ENCODE measurements around the gene PPY.
"Not testable (repeated sequence)": the region's sequence is repeated elsewhere in the genome, so short reads cannot be mapped to it uniquely, and the experiment has no call there.

The PPY gene

DNA sequence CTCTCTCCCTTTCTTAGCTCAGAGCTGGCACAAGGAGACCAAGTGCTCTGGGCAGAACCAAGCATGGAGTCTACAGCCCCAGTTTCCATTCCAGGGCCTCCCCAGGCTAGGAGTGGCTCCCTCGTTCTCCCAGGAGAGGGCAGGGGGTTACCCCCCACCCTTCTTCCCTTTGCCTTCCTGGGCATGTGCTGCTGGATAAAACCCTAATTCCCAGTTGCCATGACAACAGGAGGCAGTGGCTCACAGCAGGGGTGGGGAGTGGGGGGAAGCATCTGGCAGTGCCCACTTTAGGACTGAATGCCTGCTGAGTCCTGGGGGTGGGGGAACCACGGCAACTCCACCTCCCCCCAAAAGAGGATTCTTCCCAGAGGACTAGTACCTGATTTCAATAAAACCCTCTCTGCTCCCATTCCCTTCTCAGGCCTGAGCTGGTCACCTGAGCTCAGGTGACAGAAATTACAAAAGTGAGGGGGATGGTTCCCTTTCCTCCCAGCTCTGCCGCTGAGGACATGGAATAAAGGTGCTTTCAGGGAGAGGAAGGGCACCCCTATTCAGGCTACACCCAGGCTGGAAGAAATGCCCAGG is 36.8 kb downstream of the PPY start:
- DNase-seq (ENCODE audit: low spot score), result no peak

DNA sequence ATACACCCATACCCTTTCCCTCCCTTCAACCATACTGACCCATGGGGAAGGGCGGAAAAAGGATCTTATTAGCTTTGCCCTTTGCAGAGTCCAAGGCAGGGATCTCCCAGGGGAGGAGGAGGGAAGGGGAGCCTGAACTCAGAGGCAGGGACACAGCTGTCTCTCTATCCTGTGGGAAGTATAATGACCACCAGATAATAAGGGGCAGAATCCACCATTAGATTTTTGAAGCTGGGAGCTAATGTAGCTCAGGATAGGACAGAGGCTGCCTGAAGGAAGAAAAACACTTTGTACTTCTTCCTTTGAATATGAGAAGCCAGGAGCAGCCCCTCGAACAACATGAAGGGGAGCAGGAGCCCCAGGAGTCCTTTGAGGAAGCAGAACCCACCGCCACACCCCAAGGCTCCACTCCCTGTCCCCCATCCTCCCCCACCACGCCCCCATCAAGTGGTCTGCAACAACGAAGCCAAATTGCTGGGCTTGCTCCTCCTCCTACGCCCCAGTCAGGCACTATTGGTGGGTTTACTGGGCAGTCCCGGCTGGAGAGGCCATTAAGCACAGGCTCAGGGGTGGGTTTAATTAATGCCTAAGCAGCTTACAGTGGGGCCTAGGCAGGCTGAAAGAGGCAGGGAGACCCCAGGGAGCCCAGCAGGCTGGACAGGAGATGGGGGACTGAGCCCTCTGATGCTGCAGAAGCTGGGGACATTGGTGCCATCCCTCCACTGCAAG is 40.3 kb downstream of the PPY start:
- no peak for DNase-seq (ENCODE audit: low spot score)

DNA sequence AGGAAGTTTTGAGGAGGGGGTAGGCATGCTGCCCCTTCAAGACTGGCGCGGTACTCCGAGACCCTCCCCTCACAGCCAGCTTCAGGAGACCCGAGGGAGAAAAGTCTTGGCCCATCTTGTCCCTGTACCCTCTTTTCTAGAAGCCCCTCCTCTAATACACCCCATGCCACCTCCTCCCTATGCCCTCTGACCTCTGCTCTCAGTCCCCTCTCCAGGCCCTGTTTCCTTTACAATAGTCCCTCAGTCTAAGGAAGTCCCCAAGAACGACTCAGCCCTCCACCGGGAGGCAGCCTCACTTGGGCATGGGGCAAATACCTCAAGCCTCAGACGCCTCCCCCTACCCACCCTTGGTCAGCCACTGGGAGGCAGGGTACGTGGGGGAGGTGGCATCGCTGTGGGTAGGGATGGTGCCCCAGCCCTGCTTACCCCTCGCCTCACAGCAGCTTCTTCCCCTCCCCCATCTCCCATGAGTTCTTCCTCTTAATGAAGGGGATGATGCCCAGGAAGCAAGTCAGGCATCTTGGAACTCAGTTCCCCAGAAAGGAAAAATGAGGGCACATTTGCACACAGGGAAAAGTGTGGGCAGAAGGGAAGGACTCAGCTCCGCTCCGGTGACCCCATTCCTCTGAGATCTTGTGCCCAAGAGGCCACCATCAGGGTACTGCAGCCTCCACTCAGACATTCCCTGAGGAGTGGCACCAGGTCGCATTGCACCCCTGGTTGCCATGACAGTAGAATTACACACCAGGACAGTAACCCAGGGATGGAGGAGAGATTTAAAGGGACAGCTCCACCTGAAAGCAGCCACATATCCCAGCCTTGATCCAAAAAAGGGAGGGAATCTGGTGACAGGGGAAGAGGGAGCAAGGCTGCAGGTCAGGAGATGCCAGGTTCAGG is 41.2 kb downstream of the PPY start:
- no peak for DNase-seq (ENCODE audit: low spot score)

DNA sequence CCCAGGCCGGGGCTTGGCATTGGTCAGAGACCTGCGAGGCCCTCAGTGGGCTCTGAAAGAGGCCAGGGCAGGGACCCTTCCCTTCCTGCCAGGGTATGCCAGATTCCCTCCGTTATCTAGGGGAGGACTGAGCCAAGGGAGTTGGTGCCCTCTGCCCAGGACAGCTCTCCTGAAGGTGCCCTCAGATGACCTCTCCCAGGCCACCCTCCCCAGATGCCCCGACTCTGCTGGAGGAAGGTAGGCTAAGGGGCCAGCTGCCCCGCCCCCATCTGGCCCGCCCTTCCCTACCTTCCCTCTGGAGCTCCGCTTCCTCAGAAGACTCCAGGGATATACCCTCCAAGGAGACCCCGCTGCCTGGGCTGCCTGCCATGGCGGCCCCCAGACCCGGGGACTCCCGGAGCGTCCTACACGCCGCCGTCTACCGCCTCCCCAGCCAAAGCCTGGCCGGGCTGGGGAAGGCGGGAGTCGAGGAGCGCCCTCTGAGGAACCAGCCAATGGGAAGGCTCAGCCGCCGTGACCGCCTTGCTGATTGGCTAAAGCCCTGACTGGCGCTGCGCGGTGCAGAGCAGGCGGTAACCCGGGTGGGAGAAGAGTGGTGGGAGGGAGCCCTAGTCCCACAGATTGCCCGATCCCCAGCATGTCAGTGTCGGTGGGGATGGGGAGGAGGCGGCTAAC is 42.0 kb downstream of the PPY start:
- DNase-seq (ENCODE audit: low spot score), result peak; percentile 100

DNA sequence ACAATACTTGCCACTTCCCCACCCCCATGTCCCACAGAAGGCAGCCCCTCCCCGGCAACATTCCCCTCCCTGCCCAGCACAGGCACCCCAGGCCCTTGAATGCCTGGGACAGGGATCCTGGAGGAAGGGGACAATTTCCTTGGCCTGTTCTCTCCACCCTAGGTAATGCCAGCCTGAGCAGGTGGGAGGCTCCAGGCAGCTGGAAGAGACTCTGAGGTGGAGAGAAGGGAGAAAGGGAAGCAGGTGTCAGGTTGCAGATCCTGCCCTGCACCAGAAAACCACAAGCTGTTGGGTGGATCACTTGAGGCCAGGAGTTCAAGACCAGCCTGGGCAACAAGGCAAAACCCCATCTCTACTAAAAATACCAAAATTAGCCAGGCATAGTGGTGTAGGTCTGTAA is 43.8 kb downstream of the PPY start:
- DNase-seq (ENCODE audit: low spot score), result no peak

DNA sequence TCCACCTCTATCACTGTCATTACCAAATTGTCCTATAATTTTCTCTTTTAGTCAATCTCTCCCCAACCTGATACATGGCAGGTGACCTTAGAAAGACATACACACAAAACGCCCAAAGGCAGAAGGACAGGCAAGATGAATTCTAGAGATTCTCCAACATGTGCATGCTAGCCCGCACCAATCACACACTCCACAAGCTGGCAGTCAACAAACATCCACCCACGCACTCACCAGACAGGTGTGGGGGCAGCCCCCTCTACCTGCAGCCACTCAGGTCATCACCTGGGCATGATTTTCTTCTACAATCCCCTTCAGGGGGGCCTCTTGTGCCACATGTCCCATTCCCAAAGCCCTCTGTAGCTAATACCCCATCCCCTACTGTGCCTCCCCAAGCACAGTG is 44.4 kb downstream of the PPY start:
- no peak for DNase-seq (ENCODE audit: low spot score)

DNA sequence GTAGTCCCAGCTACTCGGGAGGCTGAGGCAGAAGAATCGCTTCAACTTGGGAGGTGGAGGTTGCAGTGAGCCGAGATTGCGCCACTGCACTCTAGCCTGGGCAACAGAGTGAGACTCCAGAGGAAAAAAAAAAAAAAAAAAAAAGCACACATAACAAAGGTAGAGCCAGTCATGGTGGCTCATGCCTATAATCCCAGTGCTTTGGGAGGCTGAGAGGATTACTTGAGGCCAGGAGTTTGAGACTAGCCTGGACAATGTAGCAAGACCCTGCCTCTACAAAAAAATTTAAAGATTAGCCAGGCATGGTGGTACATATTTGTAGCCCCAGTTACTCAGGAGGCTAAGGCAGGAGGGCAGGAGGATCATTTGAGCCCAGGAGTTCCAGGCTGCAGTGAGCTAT is 47.8 kb downstream of the PPY start:
- DNase-seq (ENCODE audit: low spot score), result not testable (repeated sequence)

DNA sequence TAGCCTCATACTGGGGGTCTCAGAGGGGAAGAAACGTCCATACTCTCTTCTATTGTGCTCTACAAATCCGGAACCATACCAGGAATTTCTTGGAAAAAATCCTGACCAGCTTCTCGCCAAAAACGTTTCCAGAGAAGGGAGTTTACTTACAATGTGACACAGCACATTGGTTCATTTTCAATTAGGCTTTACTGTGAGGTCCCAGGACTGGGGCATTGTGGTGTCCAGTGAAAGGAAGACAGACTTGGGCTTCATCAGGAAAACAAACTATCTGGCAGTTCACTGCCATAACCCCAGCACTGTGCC is 49.7 kb downstream of the PPY start:
- no peak for DNase-seq (ENCODE audit: low spot score)

DNA sequence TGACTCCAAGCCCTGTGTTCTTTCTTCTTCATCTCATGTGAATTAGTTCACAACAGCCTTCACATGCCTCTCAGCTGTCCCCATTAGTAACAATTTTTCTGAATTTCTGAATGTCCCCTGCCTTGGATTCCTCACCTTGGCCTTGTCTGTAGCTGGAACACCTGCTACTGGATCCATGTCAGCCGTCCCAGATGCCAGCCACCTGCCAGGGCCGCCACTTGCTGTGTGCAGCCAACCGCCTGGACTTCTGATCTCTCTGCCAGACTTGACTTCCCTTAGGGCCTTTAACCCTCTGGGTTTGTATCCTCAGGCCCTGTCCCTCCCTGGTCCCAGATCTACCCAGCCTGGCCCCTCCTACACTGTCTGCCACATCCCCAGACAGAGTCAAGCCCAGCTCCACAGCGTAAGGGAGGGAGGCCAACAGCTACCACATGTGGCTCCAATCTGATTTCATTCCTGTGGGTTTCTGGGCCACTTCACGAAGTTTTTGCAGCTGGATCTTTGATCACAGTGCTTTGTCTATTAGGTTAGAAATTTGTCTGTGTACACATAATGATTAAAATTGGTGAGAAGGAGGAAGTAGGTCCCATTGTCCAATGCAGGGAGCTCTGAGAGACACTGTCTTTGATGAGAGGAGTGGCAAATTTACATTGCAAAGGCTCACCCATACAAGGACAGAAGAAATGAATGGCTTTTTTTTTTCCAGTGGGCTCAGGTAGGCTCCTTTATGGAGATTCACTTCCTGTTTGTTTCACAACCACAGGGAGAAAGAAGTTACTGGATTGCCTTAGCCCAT is 50.2 kb downstream of the PPY start:
- peak; percentile 79 for DNase-seq (ENCODE audit: low spot score)
